ENCODE measurements around the gene CDH4. TPM values are rescaled to one million over a fixed set of nuclear protein-coding genes. Genes with fewer than 3 reads are reported as not detected.

Gene CDH4
- total RNA-seq, 1 experiment from 2014 or later: 5.3 TPM

DNA sequence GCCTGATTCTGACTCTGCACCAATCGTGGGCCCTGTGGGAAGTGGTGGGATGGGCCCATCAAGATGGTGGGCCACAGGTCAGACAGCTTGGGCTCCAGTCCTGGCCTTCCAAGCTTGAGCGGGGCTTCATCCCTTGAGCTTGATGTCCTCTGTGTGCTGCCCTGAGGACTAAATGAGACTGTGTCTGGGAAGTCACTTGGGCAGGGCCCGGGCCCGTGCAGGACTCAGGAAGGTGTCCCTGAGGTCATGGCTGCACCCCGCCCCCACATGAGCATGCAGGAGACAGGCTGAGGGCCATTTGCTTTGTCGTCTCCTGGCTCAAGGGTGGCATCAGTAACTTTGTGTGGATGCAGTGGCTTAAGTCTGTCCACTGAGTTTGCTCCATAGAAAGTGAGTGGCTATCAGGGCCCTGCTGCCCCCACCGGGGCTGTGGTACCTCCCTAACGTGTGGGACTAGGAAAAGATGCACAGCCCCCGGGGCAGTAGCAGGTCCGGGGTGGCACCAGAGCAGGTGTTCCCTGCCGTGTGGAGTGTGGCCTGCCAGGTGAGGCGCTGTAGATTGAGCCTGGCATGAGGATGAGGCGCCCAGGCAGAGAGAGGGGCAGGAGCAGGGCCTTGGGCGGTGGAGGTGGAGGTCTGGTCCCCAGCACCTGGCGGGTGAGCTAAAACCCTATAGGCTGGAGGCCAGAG lies 515.0 kb downstream of the CDH4 start:
- POLR2A ChIA-PET: no interaction called here
- ATAC-seq (no peak), DNase-seq (ENCODE audit: low spot score) (no peak)
- Mint-ChIP-seq H3K36me3 (no peaks in the 10 kb centered on the region), H3K4me3 (no peak overlapping the region), H3K27me3 (ENCODE audit: low read depth) (peaks cover 9% of the 10 kb centered on the region), H3K4me1 (peaks cover 6% of the 10 kb centered on the region; the same call in 1 of the 2 replicates), H3K9me3 (no peaks in the 10 kb centered on the region), H3K27ac (no peak overlapping the region)
- CTCF ChIA-PET: interaction anchor here (0.6 kb wide), 1 partner anchor 9 kb away, joined by 3 read pairs; no protein-coding TSS in a partner anchor
- TF ChIP-seq CREB1 (CRISPR knock-in tag; IDR thresholded peaks at IDR 0.05) (no peak), MYBL2 (CRISPR knock-in tag; IDR thresholded peaks at IDR 0.05) (no peak), NFE2L1 (CRISPR knock-in tag; IDR thresholded peaks at IDR 0.05) (no peak), ERG (CRISPR knock-in tag; IDR thresholded peaks at IDR 0.05) (no peak), JAZF1 (CRISPR knock-in tag; IDR thresholded peaks at IDR 0.05) (no peak), SMAD3 (CRISPR knock-in tag; IDR thresholded peaks at IDR 0.05; ENCODE audit: borderline replicate concordance) (no peak), FOXJ3 (CRISPR knock-in tag; IDR thresholded peaks at IDR 0.05; ENCODE audit: borderline replicate concordance) (no peak)
- TF ChIP-seq, protein P1, sequence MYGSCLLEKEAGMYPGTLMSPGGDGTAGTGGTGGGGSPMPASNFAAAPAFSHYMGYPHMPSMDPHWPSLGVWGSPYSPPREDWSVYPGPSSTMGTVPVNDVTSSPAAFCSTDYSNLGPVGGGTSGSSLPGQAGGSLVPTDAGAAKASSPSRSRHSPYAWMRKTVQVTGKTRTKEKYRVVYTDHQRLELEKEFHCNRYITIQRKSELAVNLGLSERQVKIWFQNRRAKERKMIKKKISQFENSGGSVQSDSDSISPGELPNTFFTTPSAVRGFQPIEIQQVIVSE (CRISPR knock-in tag; IDR thresholded peaks at IDR 0.05; ENCODE audit: borderline replicate concordance): no peak
- TF ChIP-seq, protein P2, sequence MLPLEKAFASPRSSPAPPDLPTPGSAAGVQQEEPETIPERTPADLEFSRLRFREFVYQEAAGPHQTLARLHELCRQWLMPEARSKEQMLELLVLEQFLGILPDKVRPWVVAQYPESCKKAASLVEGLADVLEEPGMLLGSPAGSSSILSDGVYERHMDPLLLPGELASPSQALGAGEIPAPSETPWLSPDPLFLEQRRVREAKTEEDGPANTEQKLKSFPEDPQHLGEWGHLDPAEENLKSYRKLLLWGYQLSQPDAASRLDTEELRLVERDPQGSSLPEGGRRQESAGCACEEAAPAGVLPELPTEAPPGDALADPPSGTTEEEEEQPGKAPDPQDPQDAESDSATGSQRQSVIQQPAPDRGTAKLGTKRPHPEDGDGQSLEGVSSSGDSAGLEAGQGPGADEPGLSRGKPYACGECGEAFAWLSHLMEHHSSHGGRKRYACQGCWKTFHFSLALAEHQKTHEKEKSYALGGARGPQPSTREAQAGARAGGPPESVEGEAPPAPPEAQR (CRISPR knock-in tag; IDR thresholded peaks at IDR 0.05): no peak
- TF ChIP-seq, protein P3, sequence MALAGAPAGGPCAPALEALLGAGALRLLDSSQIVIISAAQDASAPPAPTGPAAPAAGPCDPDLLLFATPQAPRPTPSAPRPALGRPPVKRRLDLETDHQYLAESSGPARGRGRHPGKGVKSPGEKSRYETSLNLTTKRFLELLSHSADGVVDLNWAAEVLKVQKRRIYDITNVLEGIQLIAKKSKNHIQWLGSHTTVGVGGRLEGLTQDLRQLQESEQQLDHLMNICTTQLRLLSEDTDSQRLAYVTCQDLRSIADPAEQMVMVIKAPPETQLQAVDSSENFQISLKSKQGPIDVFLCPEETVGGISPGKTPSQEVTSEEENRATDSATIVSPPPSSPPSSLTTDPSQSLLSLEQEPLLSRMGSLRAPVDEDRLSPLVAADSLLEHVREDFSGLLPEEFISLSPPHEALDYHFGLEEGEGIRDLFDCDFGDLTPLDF (CRISPR knock-in tag; IDR thresholded peaks at IDR 0.05): no peak
- TF ChIP-seq, protein P4, sequence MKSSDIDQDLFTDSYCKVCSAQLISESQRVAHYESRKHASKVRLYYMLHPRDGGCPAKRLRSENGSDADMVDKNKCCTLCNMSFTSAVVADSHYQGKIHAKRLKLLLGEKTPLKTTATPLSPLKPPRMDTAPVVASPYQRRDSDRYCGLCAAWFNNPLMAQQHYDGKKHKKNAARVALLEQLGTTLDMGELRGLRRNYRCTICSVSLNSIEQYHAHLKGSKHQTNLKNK (CRISPR knock-in tag; IDR thresholded peaks at IDR 0.05): no peak

DNA sequence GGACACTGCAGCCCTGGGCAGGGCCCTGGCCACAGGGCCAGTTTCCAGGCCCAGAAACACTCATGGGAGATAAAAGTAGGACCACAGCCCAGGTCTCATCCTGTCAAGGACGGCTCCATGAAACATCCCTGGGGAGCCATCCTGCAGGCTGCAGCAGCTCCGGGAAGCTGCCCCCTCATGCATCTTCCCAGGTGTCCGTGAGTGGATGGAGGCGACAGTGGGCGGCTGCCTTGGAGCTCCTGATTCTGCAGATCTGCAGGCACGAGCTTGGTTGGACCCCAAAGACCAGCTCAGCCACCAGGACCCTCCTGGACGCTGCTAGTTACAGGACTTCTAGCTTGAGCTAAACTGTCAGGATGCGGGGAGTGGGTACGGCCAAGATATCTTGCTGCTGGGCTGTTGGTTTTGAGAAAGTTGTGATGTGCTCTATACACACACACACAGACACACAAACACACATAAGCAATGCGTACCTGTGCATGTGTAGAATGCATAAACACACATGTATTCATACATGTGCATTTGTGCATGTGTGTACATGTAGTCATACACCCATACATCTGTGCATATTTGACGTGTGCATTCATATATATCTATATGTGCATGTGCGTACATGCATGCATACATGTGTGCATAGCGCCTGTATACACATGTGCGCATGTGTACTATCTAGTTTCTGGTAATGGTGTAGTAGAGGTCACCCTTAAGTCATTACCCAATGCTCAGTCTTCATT lies 515.9 kb downstream of the CDH4 start:
- Mint-ChIP-seq H3K4me3 (no peak overlapping the region), H3K4me1 (peaks cover 6% of the 10 kb centered on the region; the same call in 1 of the 2 replicates), H3K36me3 (no peaks in the 10 kb centered on the region), H3K27ac (no peak overlapping the region), H3K9me3 (no peaks in the 10 kb centered on the region), H3K27me3 (ENCODE audit: low read depth) (peaks cover 9% of the 10 kb centered on the region)
- CTCF ChIA-PET: no interaction called here
- DNase-seq (ENCODE audit: low spot score) (no peak), ATAC-seq (no peak)
- POLR2A ChIA-PET: no interaction called here
- TF ChIP-seq SOX15 (CRISPR knock-in tag; IDR thresholded peaks at IDR 0.05) (no peak), ZNF219 (CRISPR knock-in tag; IDR thresholded peaks at IDR 0.05; ENCODE audit: borderline replicate concordance) (no peak), MYBL2 (CRISPR knock-in tag; IDR thresholded peaks at IDR 0.05) (no peak), FOXP1 (CRISPR knock-in tag; IDR thresholded peaks at IDR 0.05; ENCODE audit: borderline replicate concordance) (no peak), JUN (CRISPR knock-in tag; IDR thresholded peaks at IDR 0.05) (no peak), MAX (CRISPR knock-in tag; IDR thresholded peaks at IDR 0.05) (no peak), JAZF1 (CRISPR knock-in tag; IDR thresholded peaks at IDR 0.05) (no peak), ZNF671 (CRISPR knock-in tag; IDR thresholded peaks at IDR 0.05) (no peak)
- TF ChIP-seq, protein P5, sequence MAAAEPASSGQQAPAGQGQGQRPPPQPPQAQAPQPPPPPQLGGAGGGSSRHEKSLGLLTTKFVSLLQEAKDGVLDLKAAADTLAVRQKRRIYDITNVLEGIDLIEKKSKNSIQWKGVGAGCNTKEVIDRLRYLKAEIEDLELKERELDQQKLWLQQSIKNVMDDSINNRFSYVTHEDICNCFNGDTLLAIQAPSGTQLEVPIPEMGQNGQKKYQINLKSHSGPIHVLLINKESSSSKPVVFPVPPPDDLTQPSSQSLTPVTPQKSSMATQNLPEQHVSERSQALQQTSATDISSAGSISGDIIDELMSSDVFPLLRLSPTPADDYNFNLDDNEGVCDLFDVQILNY (CRISPR knock-in tag; IDR thresholded peaks at IDR 0.05): no peak
- TF ChIP-seq, protein P6, sequence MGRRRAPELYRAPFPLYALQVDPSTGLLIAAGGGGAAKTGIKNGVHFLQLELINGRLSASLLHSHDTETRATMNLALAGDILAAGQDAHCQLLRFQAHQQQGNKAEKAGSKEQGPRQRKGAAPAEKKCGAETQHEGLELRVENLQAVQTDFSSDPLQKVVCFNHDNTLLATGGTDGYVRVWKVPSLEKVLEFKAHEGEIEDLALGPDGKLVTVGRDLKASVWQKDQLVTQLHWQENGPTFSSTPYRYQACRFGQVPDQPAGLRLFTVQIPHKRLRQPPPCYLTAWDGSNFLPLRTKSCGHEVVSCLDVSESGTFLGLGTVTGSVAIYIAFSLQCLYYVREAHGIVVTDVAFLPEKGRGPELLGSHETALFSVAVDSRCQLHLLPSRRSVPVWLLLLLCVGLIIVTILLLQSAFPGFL (CRISPR knock-in tag; IDR thresholded peaks at IDR 0.05; ENCODE audit: borderline replicate concordance): no peak
- TF ChIP-seq, protein P7, sequence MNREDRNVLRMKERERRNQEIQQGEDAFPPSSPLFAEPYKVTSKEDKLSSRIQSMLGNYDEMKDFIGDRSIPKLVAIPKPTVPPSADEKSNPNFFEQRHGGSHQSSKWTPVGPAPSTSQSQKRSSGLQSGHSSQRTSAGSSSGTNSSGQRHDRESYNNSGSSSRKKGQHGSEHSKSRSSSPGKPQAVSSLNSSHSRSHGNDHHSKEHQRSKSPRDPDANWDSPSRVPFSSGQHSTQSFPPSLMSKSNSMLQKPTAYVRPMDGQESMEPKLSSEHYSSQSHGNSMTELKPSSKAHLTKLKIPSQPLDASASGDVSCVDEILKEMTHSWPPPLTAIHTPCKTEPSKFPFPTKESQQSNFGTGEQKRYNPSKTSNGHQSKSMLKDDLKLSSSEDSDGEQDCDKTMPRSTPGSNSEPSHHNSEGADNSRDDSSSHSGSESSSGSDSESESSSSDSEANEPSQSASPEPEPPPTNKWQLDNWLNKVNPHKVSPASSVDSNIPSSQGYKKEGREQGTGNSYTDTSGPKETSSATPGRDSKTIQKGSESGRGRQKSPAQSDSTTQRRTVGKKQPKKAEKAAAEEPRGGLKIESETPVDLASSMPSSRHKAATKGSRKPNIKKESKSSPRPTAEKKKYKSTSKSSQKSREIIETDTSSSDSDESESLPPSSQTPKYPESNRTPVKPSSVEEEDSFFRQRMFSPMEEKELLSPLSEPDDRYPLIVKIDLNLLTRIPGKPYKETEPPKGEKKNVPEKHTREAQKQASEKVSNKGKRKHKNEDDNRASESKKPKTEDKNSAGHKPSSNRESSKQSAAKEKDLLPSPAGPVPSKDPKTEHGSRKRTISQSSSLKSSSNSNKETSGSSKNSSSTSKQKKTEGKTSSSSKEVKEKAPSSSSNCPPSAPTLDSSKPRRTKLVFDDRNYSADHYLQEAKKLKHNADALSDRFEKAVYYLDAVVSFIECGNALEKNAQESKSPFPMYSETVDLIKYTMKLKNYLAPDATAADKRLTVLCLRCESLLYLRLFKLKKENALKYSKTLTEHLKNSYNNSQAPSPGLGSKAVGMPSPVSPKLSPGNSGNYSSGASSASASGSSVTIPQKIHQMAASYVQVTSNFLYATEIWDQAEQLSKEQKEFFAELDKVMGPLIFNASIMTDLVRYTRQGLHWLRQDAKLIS (CRISPR knock-in tag; IDR thresholded peaks at IDR 0.05; ENCODE audit: borderline replicate concordance): no peak
- TF ChIP-seq, protein P3 (CRISPR knock-in tag; IDR thresholded peaks at IDR 0.05): no peak
